Natural killer cell treated with Interleukin-12 subunit alpha and Interleukin-12 subunit beta and Interleukin-15 and Interleukin-18, amount 100 ng/mL, for 72 hours (primary cell): Measurements from ENCODE around the gene CYP3A5. TPM values are rescaled to one million over a fixed set of nuclear protein-coding genes. Genes with fewer than 3 reads are reported as not detected.
"Not testable (repeated sequence)": the region's sequence is repeated elsewhere in the genome, so short reads cannot be mapped to it uniquely, and the experiment has no call there.

Experiments used
- ATAC-seq, 2 donors: fragments of 150-1000 bp; cut with Tn5 transposase in 1 of 2; sonication (Bioruptor Pico), chemical (Tn5 transposase) in 1 of 2; 2 replicates each; pipeline ENCODE4 v1.10.0; 2021
- DNase-seq: peaks from one replicate; pipeline ENCODE4 v3.0.0; 2022; ENCODE audit warnings: low spot score
- H3K27ac Mint-ChIP-seq, 2 donors: 1 replicate in 1 of 2; 2 replicates in 1 of 2; pipeline ENCODE4 v1.8.0; 2022; ENCODE audit warnings: mixed read lengths in 2 of 2, mild to moderate bottlenecking in 1 of 2, moderate library complexity in 1 of 2
- H3K27me3 Mint-ChIP-seq, 2 donors: 1 replicate in 1 of 2; 2 replicates in 1 of 2; pipeline ENCODE4 v1.8.0; 2022; ENCODE audit warnings: mixed read lengths in 2 of 2
- H3K36me3 Mint-ChIP-seq: one replicate; pipeline ENCODE4 v1.8.0; 2022; ENCODE audit warnings: mixed read lengths
- H3K4me1 Mint-ChIP-seq, 2 donors: 1 replicate in 1 of 2; 2 replicates in 1 of 2; pipeline ENCODE4 v1.8.0; 2022; ENCODE audit warnings: low read depth in 2 of 2, mixed read lengths in 2 of 2, mild to moderate bottlenecking in 1 of 2
- H3K4me3 Mint-ChIP-seq: one replicate; pipeline ENCODE4 v1.8.0; 2022; ENCODE audit warnings: mixed read lengths
- H3K9me3 Mint-ChIP-seq: 2 replicates; pipeline ENCODE4 v1.8.0; 2022; ENCODE audit warnings: mixed read lengths
- total RNA-seq, 2 donors: library from RNA; stranded (reverse); gene quantifications; one replicate each; pipeline ENCODE4 v1.2.3, GENCODE V29; 2022

Gene CYP3A5
- total RNA-seq, 2 donors from 2014 or later: not detected

- H3K4me1 Mint-ChIP-seq: peaks cover 3 to 9% of the 10 kb centered on the region in 2 donors
- no peak overlapping the region for H3K4me3 Mint-ChIP-seq
- H3K27me3 Mint-ChIP-seq: no peaks in the 10 kb centered on the region
- no peaks in the 10 kb centered on the region for H3K36me3 Mint-ChIP-seq
- DNase-seq (no peak), ATAC-seq (no peak)
- H3K9me3 Mint-ChIP-seq: no peaks in the 10 kb centered on the region
- no peak overlapping the region for H3K27ac Mint-ChIP-seq
These were observed 7.2 kb downstream of the CYP3A5 start for GRCh38 chr7:99672573-99672972.

DNA sequence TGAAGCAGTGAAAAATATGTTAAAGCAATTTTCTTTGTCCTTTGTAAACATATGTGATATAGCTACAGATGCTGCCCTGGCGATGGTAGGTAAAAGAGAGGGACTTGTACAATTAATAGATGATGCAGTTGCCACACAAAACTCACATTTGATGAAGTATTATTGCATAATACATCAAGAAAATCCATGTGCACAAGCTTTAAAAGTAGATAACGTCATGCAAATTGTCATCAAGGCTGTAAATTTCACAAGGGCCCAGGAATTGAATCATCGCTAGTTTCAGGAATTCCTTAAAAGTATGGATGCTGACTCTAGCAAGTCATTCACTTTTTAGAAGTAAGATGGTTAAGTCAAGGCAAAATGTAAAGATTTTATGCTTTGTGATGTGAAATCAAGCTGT is 10.0 kb downstream of the CYP3A5 start:
- peaks cover 0 to 1% of the 10 kb centered on the region in 2 donors for H3K4me1 Mint-ChIP-seq
- H3K9me3 Mint-ChIP-seq: no peaks in the 10 kb centered on the region
- no peaks in the 10 kb centered on the region for H3K27me3 Mint-ChIP-seq
- no peak overlapping the region for H3K4me3 Mint-ChIP-seq
- H3K27ac Mint-ChIP-seq: no peak overlapping the region
- DNase-seq (no peak), ATAC-seq (no peak)
- no peaks in the 10 kb centered on the region for H3K36me3 Mint-ChIP-seq

DNA sequence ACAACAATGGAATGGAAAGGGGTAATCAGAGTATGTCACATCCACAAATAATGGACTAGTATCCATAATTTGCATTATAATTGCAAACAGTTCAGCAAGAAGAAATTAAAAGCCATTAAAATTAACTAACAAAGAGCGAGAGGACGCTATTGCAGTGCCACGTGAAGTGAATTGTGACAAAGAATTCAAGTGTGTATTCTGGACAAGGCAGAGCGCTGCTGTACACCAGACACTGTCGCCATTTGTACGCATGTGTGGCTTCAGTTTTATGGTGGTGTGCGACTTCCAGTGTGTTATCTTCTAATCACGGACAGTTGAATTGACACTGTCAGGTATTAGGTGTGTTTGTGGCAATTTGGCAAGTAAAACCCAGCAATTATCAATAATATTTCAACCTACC is 11.3 kb downstream of the CYP3A5 start:
- DNase-seq: no peak
- H3K27me3 Mint-ChIP-seq: no peaks in the 10 kb centered on the region
- H3K27ac Mint-ChIP-seq: no peak overlapping the region
- no peaks in the 10 kb centered on the region for H3K4me1 Mint-ChIP-seq
- H3K9me3 Mint-ChIP-seq: no peaks in the 10 kb centered on the region
- ATAC-seq: no peak
- no peak overlapping the region for H3K4me3 Mint-ChIP-seq
- H3K36me3 Mint-ChIP-seq: peaks cover 5% of the 10 kb centered on the region

GRCh38 chr7:99667179-99667578 is 12.6 kb downstream of the CYP3A5 start:
- H3K36me3 Mint-ChIP-seq: peaks cover 5% of the 10 kb centered on the region
- no peaks in the 10 kb centered on the region for H3K27me3 Mint-ChIP-seq
- no peak overlapping the region for H3K4me3 Mint-ChIP-seq
- no peaks in the 10 kb centered on the region for H3K9me3 Mint-ChIP-seq
- H3K27ac Mint-ChIP-seq: no peak overlapping the region
- no peaks in the 10 kb centered on the region for H3K4me1 Mint-ChIP-seq
- no peak for ATAC-seq
- DNase-seq: no peak

DNA sequence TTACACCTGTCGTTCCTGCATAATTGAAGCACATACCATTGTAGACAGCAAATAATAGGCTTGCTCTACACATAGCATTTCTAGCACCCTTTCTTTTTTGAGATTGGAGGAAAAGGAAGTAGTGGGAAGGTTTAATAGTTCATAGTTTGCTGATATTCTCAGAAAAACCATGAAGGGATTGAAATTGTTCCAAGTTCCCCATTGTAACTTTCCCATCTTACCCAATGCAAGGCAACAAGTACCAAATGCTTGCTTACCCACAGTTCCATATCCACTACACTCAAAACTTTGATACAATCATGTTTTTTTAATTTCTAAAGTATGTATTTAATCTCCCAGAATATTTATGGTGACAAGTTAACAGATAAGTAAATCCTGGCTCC is 13.8 kb downstream of the CYP3A5 start:
- DNase-seq (no peak), ATAC-seq (no peak)
- Mint-ChIP-seq H3K27ac (no peak overlapping the region), H3K9me3 (no peaks in the 10 kb centered on the region), H3K4me3 (no peak overlapping the region), H3K4me1 (no peaks in the 10 kb centered on the region), H3K27me3 (no peaks in the 10 kb centered on the region), H3K36me3 (peaks cover 5% of the 10 kb centered on the region)

- Mint-ChIP-seq H3K27me3 (no peaks in the 10 kb centered on the region), H3K27ac (no peak overlapping the region), H3K4me3 (no peak overlapping the region), H3K36me3 (peaks cover 5% of the 10 kb centered on the region), H3K4me1 (no peaks in the 10 kb centered on the region), H3K9me3 (no peaks in the 10 kb centered on the region)
- DNase-seq: no peak
- no peak for ATAC-seq
These were observed 14.3 kb downstream of the CYP3A5 start for GRCh38 chr7:99665312-99666012.

GRCh38 chr7:99657879-99658278 is 21.9 kb downstream of the CYP3A5 start:
- H3K9me3 Mint-ChIP-seq, H3K27me3 Mint-ChIP-seq, H3K4me3 Mint-ChIP-seq, H3K4me1 Mint-ChIP-seq, H3K36me3 Mint-ChIP-seq, H3K27ac Mint-ChIP-seq, ATAC-seq, DNase-seq: not testable (repeated sequence)

DNA sequence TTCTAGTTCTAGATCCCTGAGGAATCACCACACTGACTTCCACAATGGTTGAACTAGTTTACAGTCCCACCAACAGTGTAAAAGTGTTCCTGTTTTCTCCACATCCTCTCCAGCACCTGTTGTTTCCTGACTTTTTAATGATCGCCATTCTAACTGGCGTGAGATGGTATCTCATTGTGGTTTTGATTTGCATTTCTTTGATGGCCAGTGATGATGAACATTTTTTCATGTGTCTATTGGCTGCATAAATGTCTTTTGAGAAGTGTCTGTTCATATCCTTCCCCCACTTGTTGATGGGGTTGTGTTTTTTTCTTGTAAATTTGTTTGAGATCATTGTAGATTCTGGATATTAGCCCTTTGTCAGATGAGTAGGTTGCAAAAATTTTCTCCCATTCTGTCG is 25.2 kb downstream of the CYP3A5 start:
- H3K27ac Mint-ChIP-seq, DNase-seq, H3K36me3 Mint-ChIP-seq, H3K27me3 Mint-ChIP-seq, H3K4me3 Mint-ChIP-seq, H3K4me1 Mint-ChIP-seq, H3K9me3 Mint-ChIP-seq, ATAC-seq: not testable (repeated sequence)

GRCh38 chr7:99653754-99654153 is 26.0 kb downstream of the CYP3A5 start:
- H3K36me3 Mint-ChIP-seq: no peaks in the 10 kb centered on the region
- peaks cover 0 to 3% of the 10 kb centered on the region in 2 donors for H3K4me1 Mint-ChIP-seq
- H3K27me3 Mint-ChIP-seq: no peaks in the 10 kb centered on the region

DNA sequence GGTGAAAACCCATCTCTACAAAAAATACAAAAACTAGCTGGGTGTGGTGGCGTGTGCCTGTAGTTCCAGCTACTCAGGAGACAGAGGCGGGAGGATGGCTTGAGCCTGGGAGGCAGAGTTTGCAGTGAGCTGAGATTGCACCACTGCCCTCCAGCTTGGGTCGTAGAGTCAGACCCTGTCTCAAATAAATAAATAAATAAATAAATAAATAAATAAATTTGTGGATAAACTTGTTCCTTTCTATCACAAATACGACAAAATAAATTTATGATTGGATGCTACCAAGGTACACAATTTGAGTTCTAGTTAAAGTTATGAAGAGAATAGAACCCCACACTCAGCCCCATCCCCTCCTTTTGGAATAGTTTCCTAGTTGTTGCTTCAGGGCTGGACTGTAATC is 26.5 kb downstream of the CYP3A5 start:
- H3K4me1 Mint-ChIP-seq, H3K27me3 Mint-ChIP-seq, H3K27ac Mint-ChIP-seq, H3K4me3 Mint-ChIP-seq, DNase-seq, H3K9me3 Mint-ChIP-seq, H3K36me3 Mint-ChIP-seq, ATAC-seq: not testable (repeated sequence)

More at GRCh38 chr7:99653754-99654153, 26.0 kb downstream of the CYP3A5 start:
- ATAC-seq (no peak), DNase-seq (no peak)
- Mint-ChIP-seq H3K27ac (no peak overlapping the region), H3K4me3 (no peak overlapping the region), H3K9me3 (peaks cover 3% of the 10 kb centered on the region)

GRCh38 chr7:99652671-99653070 is 27.1 kb downstream of the CYP3A5 start:
- Mint-ChIP-seq H3K27ac (no peak overlapping the region), H3K27me3 (no peaks in the 10 kb centered on the region), H3K9me3 (peaks cover 3% of the 10 kb centered on the region), H3K4me3 (no peak overlapping the region), H3K36me3 (no peaks in the 10 kb centered on the region), H3K4me1 (peaks cover 0 to 3% of the 10 kb centered on the region in 2 donors)
- ATAC-seq (no peak), DNase-seq (no peak)

DNA sequence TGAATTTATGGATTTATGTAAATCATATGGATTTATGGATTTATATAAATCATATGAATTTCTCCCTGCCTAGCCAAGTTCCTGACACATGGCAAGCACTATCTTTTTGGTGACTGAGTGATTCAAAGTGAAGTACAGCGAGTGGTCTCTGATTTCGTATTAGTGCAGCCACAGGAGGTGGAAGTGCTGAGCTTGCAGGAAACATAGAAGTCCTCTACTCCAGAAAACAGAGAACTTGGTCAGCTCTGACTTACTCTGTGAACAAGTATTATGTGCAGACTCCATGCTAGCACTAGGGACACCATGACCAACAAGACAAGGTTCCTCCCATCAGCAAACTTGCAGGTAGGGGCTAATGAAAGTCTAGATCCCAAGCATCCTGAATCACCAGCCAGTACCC is 28.5 kb downstream of the CYP3A5 start:
- Mint-ChIP-seq H3K27me3 (no peaks in the 10 kb centered on the region), H3K4me1 (peaks cover 0 to 3% of the 10 kb centered on the region in 2 donors), H3K27ac (no peak overlapping the region), H3K4me3 (no peak overlapping the region), H3K9me3 (no peaks in the 10 kb centered on the region), H3K36me3 (no peaks in the 10 kb centered on the region)
- no peak for DNase-seq
- no peak for ATAC-seq

GRCh38 chr7:99648843-99649242 is 31.0 kb downstream of the CYP3A5 start:
- ATAC-seq: peak in 1 of 2 donors; percentile 69
- DNase-seq: no peak
- Mint-ChIP-seq H3K36me3 (peaks cover 5% of the 10 kb centered on the region), H3K27me3 (no peaks in the 10 kb centered on the region), H3K4me3 (no peak overlapping the region), H3K27ac (no peak overlapping the region), H3K4me1 (peaks cover 0 to 3% of the 10 kb centered on the region in 2 donors), H3K9me3 (no peaks in the 10 kb centered on the region)

DNA sequence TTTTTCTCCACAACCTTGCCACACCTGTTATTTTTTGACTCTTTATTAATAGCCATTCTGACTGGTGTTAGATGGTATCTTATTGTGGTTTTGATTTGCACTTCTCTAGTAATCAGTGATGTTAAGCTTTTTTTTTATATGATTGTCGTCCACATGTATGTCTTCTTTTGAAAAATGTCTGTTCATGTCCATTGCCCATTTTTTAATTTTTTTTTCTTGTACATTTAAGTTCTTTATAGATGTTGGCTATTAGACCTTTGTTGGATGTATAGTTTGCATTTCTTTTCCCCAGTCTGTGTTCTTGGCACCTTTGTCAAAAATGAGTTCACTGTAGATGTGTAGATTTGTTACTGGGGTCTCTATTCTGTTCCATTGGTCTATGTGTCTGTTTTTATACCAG is 34.2 kb downstream of the CYP3A5 start:
- Mint-ChIP-seq H3K4me3 (no peak overlapping the region), H3K27ac (no peak overlapping the region), H3K27me3 (no peaks in the 10 kb centered on the region), H3K4me1 (peaks cover 8% of the 10 kb centered on the region in 2 donors), H3K9me3 (no peaks in the 10 kb centered on the region), H3K36me3 (peaks cover 5% of the 10 kb centered on the region)
- ATAC-seq: no peak
- no peak for DNase-seq

DNA sequence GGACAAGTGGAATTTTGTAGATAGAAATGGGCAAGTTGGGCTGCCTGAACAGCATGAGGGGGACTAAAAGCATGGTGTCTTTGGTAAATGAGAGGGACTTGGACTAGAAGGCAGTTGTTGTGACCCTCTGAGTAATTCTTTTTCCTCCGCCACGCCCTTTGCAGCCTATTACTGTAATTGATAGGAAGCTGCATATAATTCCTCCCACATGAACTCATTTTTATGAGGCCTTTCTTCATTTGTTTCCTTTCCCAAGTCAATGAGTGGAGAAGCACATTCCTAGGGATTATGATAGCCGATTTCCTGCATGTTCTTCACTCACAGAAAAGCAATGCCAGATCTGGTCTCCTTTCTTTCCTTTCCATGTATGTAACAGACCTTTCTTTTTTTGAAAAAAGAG is 35.4 kb downstream of the CYP3A5 start:
- ATAC-seq (no peak), DNase-seq (no peak)
- Mint-ChIP-seq H3K27me3 (no peaks in the 10 kb centered on the region), H3K4me1 (peaks cover 8% of the 10 kb centered on the region in 2 donors), H3K27ac (no peak overlapping the region), H3K36me3 (peaks cover 5% of the 10 kb centered on the region), H3K9me3 (no peaks in the 10 kb centered on the region), H3K4me3 (no peak overlapping the region)
